Stomach (tissue), 4 donors: Measurements from ENCODE around the gene LHX4.

Experiments
- EP300 ChIP-seq: sonication (generic); formaldehyde crosslinking; IDR thresholded peaks from one replicate; pipeline ENCODE4 v1.6.1; 2017; ENCODE audit warnings: antibody characterized with exemption
- POLR2A ChIP-seq, 4 donors: fragments of 450-650 bp; IDR thresholded peaks; one replicate each; pipeline ENCODE4 v1.6.1; 2016; ENCODE audit warnings: antibody characterized with exemption in 4 of 4, control low read depth in 2 of 4, mild to moderate bottlenecking in 1 of 4, moderate library complexity in 1 of 4
- POLR2AphosphoS5 ChIP-seq, 3 donors: sonication (generic); formaldehyde crosslinking; IDR thresholded peaks; one replicate each; pipeline ENCODE4 v1.6.1; 2016; ENCODE audit warnings: antibody characterized with exemption in 3 of 3
- TF ChIP-seq, protein P1 (sequence below), 7 experiments: fragments of 450-650 bp in 4 of 7; fragments of 200-600 bp in 3 of 7; sonication (generic) in 3 of 7; IDR thresholded peaks; one replicate each; pipeline ENCODE4 v1.5.1; 2016 to 2019; ENCODE audit warnings: antibody characterized with exemption in 7 of 7, control low read depth in 2 of 7, mild to moderate bottlenecking in 1 of 7

DNA sequence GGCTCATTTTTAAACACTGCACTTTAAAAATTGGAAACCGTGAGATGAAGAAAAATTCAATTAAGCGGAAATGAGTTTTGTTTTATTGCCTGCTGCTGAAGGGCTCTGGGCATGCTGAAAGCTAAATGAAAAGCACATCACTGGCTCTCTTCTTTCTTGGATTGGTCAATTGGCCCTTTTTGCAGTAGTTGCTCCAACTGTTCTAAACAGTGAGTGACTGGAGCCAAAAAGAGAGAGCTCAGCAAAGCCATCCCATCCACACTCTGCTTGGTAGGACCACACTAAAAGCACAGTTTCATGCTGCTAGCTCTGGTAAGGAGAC, 48.1 kb downstream of the LHX4 start:
- TF ChIP-seq POLR2A (IDR thresholded peaks at IDR 0.05) (no peak), POLR2AphosphoS5 (IDR thresholded peaks at IDR 0.05) (no peak), EP300 (no peak)
- TF ChIP-seq, protein P1, sequence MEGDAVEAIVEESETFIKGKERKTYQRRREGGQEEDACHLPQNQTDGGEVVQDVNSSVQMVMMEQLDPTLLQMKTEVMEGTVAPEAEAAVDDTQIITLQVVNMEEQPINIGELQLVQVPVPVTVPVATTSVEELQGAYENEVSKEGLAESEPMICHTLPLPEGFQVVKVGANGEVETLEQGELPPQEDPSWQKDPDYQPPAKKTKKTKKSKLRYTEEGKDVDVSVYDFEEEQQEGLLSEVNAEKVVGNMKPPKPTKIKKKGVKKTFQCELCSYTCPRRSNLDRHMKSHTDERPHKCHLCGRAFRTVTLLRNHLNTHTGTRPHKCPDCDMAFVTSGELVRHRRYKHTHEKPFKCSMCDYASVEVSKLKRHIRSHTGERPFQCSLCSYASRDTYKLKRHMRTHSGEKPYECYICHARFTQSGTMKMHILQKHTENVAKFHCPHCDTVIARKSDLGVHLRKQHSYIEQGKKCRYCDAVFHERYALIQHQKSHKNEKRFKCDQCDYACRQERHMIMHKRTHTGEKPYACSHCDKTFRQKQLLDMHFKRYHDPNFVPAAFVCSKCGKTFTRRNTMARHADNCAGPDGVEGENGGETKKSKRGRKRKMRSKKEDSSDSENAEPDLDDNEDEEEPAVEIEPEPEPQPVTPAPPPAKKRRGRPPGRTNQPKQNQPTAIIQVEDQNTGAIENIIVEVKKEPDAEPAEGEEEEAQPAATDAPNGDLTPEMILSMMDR (IDR thresholded peaks at IDR 0.05) = no peak
